ENCODE measurements around the gene TDRD1.

Gene TDRD1

DNA sequence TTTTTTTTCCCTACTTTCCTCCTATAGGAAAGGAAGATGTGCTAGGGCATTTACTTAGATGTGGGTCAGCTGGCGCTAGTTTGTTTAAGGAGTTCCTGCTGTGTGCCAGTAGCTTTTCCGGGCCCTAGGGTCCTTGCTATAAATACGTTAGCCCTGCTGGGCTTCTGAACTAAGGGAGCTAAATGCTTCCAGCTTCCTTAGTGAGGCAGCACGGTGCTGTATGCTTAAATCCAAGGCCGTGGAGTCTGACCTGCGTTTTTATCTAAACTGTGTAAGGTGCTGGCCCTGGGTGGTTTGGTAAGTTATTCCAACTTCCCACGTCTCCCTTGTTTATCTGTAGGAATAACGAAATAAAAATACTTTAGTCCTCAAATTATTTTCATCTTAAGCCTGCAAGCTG, 594 bp downstream of the TDRD1 start:
- DNase-seq = no peak

DNA sequence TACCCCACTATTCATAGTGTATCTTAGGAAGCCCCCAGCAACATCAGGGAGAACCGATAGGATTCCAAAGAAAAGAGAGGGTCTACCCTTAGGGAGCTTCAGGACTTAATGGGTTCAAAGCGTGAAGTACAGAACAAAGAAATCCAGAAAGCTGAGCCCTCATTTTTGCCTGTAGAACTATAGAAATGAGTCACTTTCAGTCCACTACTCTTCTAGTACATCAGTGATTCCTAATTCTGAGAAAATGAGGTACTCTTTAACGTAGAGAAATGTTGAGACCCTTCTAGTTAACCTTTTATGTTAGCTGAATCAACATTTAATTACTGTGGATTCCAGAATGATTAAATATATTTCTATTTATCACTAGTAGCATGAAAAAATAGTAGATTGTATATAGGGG, 1.8 kb downstream of the TDRD1 start:
- DNase-seq = no peak

DNA sequence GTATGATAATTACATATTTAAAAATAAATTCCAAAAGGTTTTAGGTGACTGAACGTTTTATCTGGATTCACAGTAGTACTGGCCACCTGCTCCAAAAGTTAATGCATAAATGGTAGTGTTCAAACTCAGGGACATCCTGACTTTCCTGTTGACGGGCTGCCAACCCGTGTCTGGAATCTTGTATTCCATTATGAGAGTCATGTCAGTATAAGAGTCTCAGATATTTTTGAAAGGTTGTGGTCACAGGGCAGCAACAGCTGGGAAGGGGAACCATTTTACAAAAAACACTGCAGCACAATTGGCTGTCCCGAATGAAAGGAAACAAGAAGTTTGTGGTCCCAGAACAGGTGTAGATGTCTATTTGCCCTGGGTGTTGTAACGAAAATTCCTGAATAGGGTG, 2.8 kb downstream of the TDRD1 start:
- no peak for DNase-seq

DNA sequence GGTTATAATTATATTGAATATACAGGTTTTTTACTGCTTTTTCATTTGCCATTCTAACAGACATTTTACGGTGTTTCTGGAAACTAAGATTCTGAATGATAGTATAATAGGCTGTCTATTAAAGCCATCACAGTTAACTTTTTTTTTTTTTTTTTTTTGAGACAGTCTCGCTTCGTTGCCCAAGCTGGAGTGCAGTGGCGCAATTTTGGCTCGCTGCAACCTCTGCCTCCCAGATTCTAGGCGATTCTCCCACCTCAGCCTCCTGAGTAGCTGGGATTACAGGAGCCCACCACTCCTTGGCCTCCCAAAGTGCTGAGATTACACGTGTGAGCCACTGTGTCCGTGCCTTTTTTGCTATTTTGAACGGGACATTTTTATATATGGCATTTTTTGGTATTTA, 4.4 kb downstream of the TDRD1 start:
- DNase-seq = no peak

DNA sequence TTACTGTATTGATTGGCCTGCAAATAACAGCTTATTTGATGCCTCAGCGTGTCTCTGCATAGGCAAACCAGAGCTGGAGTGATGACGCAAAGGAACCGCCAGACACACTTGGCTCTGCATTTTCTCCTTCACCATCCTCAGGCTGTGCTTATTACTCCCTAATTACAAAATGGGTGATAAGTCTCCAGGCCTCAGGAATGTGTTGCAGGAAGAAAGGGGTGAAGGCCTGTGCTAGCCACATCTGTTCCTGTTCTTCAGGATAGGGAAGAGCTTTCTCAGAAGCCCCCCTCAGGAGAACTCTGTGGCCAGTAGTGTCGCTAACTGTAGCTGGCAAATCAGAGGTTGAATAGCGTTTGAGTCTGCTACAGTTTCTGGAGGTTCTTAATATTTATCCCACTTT, 5.1 kb downstream of the TDRD1 start:
- no peak for DNase-seq

DNA sequence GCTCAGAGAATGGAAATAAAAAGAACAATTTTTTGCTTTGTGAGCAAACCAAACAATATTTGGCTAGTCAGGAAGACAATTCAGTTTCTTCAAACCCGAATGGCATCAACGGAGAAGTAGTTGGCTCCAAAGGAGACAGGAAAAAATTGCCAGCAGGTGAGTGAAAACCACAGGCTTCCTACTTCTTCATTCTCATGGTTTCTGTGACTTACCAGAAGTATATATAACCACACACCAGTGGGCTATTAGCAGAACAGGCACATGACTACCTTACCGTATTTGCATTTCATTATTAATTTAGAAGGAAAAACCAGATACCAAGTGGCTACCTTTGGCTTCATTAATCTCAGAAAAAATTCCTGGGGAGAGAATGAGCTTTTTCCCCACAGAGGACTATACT, 8.8 kb downstream of the TDRD1 start:
- no peak for DNase-seq

DNA sequence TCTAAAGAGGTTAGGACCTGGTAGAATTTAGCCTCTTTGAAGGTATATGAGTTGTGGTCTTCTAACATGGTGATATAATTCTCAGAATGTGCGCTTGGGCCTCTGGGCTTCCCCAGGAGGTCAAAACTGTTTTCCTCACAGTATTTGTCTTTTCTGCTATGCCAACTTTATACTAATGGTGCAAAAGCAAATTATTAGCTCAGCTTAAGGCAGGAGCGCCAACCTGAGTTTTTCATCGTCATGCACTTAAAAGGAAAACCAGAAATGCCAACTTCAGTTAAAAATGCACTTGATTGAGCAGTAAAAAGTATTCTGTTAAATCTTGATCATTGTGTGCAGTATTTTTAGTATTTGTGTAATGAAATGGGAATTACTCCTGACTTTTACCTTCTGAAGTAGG, 9.7 kb downstream of the TDRD1 start:
- no peak for DNase-seq

DNA sequence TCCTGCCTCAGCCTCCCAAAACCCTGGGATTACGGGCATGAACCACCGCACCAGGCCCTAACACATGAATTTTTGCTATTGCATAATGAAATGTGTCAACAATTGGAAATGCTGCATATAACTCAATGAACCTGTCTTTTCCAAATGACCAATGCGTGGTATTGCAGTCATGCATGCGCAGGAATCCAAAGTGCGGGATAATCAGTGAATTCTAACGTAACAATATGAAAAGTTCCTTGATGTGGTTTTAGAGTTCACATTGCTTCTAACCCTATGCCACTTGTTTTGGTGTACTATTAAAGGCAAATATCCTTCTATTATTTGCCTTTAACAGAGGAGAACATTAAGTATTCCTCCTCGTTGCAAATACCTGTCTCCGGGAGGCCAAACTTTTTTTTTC, 10.5 kb downstream of the TDRD1 start:
- no peak for DNase-seq

DNA sequence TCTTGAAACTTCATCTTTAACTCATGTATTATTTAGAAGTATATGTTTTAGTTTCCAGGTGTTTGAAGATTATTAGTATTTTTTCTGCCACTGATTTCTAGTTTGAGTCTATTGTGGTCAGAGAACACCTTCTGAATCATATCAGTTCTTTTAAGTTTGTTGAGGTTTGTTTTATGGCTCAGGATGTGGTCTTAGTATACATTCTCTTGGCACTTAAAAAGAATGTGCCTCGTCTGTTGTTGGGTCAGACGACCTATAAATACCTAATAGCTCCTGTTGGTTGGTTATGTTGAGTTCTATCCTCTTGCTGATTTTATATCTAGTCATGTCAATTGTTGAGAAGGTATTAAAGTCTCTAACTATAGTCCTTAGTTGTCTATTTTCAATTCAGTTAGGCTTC, 15.9 kb downstream of the TDRD1 start:
- no peak for DNase-seq

DNA sequence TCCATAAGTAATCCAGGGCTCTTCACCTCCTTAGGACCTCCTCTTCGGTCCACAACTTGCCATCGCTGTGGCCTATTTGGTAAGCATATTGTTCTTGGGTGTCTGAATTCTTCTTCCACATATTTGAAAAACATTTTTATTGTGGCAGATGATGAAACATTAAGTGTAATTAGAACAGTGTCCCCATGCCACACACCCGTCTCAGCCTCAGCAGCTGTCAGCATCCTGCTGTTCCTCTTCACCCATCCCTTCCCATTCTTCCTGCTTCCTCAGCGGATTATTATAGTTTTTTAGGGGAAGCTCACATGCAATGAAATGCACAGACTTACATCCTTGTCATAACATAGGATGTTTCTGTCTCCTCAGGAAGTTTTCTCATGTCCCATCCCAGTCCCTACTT, 20.1 kb downstream of the TDRD1 start:
- DNase-seq = no peak

DNA sequence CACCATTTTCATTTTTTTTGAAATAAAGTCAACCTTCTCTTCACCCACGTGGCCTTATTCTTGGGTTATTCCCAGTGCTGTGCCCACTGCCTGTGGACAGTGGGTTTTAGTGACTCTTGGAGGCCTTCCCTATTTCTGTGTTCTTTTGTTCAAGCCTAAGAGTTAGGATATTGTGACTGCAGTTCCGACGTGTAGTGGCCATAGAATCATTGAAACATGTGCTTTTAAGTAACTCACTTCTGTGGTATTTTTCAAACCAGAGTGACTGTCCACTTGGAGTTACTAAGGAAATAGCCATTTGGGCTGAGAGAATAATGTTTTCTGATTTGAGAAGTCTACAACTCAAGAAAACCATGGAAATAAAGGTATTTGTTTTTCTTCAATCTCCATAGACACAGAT, 23.7 kb downstream of the TDRD1 start:
- no peak for DNase-seq

DNA sequence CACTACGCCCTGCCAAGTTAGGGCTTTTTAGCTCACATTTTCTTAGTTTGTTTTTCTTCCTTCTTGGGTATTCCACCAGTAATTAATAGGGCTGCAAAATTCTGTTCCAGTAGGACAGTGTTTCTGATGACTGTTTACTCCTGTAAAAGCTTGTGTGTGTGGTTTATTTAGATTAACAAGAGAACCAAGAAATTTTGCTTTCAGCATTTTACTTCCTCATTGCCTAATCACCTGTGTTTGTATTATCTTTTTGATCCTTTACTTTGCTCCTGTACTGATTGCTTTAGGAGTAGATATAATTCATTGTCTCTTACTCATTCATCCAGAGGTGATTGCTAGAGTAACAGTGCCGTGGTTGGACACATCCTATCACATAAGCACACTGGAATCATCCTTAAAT, 27.7 kb downstream of the TDRD1 start:
- no peak for DNase-seq

DNA sequence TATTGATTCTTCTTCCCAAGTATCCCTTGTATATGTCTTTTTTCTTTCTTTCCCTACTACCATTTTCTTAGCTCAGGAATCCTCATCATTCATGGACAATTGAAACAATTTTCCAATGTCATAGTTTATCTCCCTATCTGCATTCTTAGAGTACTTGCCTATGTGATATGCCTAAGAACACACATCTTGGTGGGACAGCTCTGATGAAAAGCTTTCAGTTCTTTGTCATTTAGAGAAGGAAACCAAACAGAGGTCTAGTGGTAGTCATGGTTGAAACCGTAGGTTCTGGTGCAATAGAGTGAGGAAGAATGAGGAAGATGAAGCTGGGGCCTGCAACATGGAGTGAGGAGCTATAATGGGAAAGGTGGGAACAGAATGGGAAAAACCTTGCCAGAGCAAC, 28.2 kb downstream of the TDRD1 start:
- DNase-seq = no peak

DNA sequence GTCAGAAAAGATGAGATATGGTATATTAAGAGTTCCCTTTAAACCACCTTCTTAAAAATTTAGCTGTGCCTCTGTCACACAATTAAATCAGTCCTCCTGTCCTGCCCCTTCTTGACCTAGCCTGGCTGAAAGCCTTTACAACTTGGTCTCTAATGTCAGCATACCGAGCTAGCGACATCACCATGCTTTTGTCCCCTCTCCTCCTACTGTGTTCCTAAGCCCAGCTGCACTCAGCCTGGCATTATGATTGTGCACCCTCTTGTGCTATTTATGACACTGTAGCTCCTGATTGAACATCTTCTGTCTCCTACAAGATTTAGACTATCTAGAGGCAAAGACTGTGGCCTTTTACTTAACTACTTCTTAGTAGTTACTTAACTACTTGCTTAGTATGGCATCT, 29.2 kb downstream of the TDRD1 start:
- no peak for DNase-seq

DNA sequence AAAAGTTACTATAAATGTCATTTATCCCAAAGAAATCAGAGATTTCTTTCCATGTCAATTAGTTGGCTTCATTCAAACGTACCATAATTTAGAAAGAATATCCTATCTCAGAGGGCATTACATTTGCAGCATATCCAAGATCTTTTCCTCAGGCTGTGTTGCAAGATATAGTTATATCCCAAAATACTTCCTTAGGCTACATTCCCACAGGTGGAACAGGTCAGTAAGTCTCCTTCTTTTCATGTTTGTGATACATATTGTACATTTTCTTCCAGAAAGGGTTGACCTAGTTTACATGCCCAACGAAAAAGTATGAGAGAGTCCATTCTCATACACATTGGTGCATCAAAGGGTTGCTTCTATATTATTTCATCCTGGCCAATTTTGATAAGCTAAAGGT, 33.0 kb downstream of the TDRD1 start:
- no peak for DNase-seq

DNA sequence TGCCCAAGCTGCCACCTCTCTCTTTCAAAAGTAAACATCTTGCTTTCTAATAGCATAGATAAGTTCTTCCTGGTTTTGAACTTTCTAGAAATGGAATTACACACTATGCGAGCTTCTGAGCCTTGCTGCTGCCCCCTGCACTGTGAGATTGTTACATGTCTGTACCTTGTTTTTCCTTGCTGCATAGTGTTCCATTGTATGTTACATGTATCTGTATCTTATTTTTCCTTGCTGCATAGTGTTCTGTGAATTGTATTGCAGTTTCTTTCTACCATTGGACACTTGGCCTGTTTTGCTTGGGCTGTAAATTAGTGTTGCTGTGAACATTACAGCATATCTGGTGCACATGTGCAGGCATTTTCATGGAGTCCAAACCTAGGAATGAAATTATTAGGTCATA, 35.9 kb downstream of the TDRD1 start:
- no peak for DNase-seq

DNA sequence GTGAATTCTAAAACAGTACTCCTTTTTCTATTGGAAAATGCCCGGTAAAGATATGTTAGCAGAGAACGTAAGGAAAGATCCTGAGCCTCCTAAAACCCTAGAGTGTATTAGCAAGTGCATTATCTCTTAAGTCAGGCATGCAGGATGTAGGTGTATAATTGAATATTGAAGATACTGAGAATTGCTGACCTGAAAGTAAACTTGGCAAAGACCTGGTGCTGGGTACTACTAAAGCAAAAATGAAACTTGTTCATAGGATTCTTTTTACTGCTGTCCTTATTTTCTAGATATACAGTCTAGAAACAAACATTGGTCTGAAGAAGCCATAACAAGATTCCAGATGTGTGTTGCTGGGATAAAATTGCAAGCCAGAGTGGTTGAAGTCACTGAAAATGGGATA, 41.1 kb downstream of the TDRD1 start:
- DNase-seq = no peak

DNA sequence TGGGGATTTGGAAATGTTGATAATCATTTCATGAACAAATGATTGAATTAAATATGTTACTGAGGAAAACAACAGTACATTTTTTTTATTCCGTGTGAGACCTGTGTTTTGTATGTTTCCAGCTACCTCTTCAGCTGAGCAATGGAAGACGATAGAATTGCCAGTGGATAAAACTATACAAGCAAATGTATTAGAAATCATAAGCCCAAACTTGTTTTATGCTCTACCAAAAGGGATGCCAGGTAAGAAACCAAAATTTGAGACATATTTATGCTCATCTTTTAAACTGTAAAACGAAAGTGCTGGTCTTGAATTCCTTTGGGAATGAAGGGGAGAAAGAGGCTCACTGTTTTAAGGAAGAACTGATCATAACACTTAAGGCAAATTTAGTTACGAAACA, 42.1 kb downstream of the TDRD1 start:
- no peak for DNase-seq

DNA sequence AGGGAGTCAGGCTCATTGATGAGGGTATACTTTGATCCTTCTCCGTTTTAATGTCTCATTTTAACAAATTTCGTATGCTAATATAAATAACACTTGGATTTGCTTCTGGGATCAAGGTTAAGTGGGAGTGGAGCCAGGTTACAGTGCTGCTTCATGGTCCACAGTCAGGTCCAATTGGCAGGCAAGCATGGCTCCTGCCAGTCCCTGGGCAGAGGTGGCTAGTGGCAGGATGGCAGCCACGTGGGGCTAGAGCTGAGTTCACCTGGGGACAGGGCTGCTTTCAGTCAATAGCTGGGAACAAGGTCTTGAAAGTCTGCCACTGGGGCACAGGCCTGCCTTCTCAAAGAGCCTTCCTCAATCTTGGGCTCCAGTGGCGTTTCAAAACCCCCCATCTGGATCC, 43.9 kb downstream of the TDRD1 start:
- DNase-seq = no peak

DNA sequence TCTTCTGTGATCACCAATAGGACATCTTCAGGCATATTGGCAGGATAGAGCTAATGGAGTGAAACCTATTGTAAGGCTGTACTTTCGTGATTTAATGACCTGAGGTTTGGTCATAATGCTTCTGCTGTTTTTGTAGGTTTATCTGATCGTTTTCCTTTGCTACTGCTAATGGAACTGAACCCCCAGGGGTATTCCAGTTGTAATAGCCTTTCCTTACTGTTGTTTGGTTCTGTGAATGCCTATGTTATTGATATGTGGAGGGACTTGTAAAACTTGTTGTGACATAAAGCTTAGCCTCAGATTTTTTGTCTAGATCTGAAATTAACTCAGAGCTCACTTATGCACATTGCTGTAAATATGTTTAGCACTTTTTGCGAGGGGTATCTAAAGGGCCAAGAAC, 49.0 kb downstream of the TDRD1 start:
- DNase-seq = no peak

DNA sequence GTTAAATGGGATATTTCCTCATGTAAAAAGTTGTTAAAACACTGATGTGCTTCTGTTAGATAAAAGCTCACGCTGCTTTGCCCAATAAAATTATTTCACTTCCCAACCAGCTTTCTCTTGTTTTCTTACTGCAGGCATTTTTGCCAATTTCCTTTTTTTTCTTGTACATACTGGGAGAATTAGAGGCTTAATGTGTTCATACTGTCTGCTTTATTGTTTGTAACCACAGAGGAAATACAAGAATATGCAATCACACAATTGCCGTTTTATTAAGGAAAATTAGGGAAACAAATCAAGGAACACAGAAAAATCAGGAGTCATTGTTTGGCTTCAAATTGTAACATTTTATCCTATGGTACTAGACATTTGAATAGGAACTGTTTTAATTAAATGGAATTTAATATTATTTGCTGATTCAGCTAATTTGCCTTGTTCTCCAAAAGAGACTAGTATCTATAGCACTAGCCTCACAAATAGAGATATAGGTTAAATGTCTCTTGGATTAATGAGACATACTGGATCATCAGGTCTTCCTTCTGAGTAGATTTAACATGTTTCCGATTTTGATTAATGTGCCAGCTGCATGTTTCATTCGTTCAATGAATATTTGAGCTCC, 53.5 kb downstream of the TDRD1 start:
- DNase-seq = no peak

DNA sequence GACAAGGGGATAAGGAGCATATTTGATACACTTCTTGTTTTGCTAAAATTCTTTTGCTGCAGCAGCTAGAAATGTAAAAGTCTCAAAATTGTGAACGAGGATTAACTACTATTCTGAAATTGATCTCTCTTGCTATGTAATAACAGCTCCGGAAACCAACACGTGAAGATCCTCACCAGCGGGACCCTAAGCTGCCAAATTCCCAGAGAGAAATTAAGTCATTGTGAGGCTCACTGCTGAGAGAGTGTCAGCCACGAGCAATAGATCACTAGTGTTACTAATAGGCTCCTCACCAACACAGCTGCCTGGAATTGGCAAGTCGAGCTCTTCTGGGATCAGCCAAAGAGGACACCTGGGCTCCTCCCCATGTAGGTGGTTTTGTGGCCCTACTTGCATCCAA, 54.3 kb downstream of the TDRD1 start:
- DNase-seq = no peak

DNA sequence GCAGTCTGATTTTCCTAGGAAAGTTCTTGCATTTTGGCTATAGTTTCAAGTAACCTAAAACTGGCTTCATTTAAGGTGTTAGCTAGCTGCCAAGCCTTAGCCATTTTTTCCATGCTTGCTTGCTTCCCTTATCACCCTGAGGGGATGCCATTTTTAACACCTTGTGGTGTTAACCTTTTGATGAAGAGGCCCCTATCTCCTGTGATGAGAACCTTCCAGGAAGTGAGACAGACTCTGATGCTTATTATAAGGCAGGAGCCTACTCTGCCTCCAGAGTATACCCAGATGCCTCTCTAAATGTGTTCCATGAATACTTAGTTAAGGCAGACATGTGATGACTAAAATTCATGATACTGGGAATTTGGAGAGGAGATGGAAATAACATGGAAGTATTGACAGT, 55.0 kb downstream of the TDRD1 start:
- DNase-seq = no peak

DNA sequence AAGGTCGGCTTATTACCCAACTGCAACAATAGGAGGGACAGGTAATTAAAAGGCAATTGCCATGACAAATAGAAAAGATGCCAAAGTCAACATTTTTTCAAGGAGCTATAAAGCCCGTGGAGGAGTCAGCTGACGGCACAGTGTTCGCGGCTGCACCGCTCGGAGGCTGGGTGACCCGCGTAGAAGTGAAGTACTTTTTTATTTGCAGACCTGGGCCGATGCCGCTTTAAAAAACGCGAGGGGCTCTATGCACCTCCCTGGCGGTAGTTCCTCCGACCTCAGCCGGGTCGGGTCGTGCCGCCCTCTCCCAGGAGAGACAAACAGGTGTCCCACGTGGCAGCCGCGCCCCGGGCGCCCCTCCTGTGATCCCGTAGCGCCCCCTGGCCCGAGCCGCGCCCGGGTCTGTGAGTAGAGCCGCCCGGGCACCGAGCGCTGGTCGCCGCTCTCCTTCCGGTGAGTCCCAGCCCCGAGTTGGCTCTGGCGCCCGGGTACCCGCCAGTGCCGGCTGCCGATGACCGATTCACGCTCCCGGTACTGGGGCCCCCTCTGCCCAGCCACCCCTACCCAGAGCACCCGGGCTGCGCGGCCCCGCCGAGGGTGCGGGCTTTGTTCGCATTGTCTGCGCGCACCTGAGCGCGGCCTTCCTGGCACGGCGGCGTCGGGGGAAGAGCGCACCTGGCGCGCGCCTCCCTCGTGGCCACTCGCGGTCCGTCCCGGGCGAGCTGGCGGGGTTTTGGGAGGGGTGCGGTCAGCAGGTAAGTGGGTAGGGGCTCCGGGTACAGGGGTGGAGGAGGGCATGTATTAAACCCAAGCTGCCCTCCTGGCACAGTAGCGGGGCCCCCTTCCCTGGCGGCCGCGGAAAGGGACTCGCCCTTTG, 60.2 kb downstream of the TDRD1 start, which contains the start of gene VWA2:
TSS of gene VWA2 (plus strand) at position 138 of the 877 bp plus-strand sequence. CDS start 9,460 bp downstream, outside the sequence.
- DNase-seq = no peak

DNA sequence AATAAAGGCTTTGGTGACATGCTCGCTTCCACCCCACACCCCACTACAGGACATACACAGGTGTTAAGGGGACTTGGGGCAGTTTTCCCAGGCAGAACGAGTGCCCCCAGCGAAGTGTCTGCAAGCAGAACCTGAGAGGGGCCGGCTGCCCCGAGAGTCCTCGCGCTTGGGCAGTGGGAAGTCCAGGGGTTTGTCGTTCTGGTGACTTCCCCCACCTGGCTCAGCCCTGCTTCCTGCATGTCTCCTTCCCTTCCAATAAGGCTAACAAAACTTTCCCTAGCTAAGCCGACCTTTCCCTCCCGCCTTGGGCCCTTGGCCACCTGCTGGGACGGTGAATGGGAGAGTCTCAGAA, 60.8 kb downstream of the TDRD1 start:
- DNase-seq = no peak

Data from amniotic stem cell (primary cell).